Lower leg skin (tissue), 4 donors: ENCODE data around the gene ISG15. TPM values are rescaled to one million over a fixed set of nuclear protein-coding genes. Genes with fewer than 3 reads are reported as not detected.

Experiments used
- DNase-seq, 2 donors: peaks; one replicate each; pipeline ENCODE4 v3.0.0-alpha.2; 2019; ENCODE audit warnings: low spot score in 2 of 2
- H3K4me3 ChIP-seq: fragments of 200-600 bp; sonication (generic); 2 replicates; pipeline ENCODE4 v1.5.1; 2017; ENCODE audit warnings: mild to moderate bottlenecking, low read depth; ENCODE audit not compliant: poor library complexity, severe bottlenecking
- POLR2A ChIP-seq, 2 donors: fragments of 450-650 bp; IDR thresholded peaks; one replicate each; pipeline ENCODE4 v1.6.1; 2016 to 2017; ENCODE audit warnings: antibody characterized with exemption in 2 of 2, mild to moderate bottlenecking in 1 of 2, moderate library complexity in 1 of 2
- WGBS, 2 donors: methylation state at CpG; one replicate each; pipeline ENCODE4 v1.1.5; 2018; 5-methylcytosine and 5-hydroxymethylcytosine counted together
- intact Hi-C: fragments of 100-400 bp; cut with DNase I; formaldehyde crosslinking; loops from one replicate; pipeline ENCODE4 v1.15.0; 2023; ENCODE audit warnings: low total_unique reads
- total RNA-seq, 4 donors: library from RNA; depleted of rRNA; stranded (reverse); fragments of >200 nt; gene quantifications; one replicate each; pipeline ENCODE4 v1.1.0, GENCODE V29; 2016
- TF ChIP-seq, protein P1 (sequence below), 3 donors: fragments of 450-650 bp; IDR thresholded peaks; one replicate each; pipeline ENCODE4 v1.5.1; 2016; ENCODE audit warnings: antibody characterized with exemption in 3 of 3, mild to moderate bottlenecking in 3 of 3, moderate library complexity in 2 of 3

ISG15 gene
- total RNA-seq, 4 donors from 2014 or later: 3.6 to 12.9 (median 6.0) TPM

DNA sequence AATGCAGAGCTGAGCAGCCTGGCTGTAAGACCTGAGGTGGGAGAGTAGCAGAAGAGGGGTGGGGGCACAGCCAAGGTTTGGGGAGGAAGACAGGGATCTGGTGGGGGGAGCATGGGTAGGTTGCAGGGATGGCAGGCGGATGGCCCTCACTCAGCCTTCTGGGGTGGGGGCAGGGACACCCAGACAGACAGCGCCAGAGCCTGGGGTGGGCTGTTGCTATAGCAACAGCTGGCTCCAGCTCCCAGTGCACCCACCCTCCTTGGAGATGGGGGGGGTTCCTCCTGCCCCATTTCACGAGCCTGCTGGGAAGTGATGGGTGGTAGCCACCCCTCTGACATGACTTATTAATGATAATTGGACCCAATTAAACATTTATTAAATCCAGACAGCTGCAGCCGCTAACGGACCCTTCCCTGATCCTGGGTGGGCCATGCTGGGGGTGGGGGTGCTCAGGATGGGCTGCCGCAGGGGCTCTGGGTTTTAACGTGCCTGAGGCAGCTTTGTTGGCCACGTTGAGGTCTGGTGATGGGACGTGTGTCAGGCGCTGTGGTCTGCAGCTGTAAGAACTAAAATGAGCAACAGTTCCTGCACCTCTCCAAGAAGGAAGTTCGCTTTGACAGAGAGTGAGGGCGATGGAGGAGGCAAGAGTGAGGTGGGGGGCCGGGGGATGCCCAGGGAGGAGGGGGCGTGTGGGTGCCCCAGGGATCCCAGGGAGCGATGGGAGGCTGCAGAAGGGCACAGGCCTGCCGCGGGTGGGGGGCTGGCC lies 26.0 kb downstream of the ISG15 start:
- H3K4me3 ChIP-seq: no peak overlapping the region
- WGBS, 2 donors: 47 to 54% methylated on average over 16 to 17 of the region's 17 CpGs
- intact Hi-C loops: no loop called here
- no peak for DNase-seq
- TF ChIP-seq POLR2A (IDR thresholded peaks at IDR 0.05): no peak
- TF ChIP-seq, protein P1, sequence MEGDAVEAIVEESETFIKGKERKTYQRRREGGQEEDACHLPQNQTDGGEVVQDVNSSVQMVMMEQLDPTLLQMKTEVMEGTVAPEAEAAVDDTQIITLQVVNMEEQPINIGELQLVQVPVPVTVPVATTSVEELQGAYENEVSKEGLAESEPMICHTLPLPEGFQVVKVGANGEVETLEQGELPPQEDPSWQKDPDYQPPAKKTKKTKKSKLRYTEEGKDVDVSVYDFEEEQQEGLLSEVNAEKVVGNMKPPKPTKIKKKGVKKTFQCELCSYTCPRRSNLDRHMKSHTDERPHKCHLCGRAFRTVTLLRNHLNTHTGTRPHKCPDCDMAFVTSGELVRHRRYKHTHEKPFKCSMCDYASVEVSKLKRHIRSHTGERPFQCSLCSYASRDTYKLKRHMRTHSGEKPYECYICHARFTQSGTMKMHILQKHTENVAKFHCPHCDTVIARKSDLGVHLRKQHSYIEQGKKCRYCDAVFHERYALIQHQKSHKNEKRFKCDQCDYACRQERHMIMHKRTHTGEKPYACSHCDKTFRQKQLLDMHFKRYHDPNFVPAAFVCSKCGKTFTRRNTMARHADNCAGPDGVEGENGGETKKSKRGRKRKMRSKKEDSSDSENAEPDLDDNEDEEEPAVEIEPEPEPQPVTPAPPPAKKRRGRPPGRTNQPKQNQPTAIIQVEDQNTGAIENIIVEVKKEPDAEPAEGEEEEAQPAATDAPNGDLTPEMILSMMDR (IDR thresholded peaks at IDR 0.05): no peak

DNA sequence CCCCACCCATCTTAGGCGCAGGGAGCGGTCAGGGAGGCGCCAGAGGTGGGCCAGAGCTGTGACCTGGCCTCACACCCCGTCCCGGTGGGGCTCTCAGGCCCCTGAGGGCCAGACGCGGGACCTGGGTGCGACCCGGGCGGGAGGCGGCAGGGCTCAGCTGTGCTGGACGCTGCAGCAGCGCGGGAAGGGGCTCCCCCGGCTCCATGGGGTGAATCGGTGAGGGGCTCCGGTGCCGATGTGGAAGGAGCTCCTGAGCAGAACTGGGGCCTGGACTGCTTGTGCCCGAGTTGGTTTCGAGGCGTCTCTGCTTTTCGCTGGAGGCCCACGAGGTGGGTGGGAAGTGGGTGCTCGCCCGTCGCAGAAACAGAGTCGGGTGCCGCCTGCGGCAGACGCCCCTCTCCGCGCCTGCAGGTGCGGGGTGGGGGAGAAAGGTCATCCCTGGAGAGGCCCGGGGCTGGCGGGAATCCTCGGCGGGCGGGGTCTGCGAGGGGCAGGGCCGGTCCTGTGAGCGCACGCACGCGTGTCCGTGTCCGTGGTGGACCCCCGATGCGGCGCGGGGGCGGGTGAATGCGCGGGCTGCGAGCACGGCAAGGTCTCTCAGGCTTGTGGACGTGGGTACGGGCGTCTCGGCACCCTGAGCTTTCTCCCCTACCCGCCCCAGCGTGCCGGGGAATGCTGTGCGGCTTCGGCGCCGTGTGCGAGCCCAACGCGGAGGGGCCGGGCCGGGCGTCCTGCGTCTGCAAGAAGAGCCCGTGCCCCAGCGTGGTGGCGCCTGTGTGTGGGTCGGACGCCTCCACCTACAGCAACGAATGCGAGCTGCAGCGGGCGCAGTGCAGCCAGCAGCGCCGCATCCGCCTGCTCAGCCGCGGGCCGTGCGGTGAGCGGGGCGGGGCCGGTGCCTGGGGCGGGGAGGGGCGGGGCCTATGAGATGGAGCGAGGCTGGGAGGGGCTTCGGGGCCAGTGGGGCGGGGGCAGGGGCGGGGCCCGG lies 27.0 kb downstream of the ISG15 start:
- WGBS, 2 donors: 10 to 17% methylated on average over 51 to 78 of the region's 99 CpGs
- DNase-seq: no peak
- intact Hi-C loops: no loop called here

DNA sequence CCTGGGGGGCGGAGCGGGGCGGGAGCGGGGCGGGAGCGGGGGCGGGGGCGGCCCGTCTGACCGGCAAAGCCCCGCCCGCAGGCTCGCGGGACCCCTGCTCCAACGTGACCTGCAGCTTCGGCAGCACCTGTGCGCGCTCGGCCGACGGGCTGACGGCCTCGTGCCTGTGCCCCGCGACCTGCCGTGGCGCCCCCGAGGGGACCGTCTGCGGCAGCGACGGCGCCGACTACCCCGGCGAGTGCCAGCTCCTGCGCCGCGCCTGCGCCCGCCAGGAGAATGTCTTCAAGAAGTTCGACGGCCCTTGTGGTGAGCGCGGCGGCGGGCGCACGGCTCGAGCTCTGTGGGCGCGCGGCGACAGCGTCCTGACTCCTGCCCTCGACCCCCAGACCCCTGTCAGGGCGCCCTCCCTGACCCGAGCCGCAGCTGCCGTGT lies 27.8 kb downstream of the ISG15 start:
- no peak for TF ChIP-seq POLR2A (IDR thresholded peaks at IDR 0.05)
- TF ChIP-seq, protein P1 (IDR thresholded peaks at IDR 0.05): no peak
- H3K4me3 ChIP-seq: no peak overlapping the region
- no peak for DNase-seq
- intact Hi-C loops: no loop called here
- WGBS, 2 donors: 73 to 82% methylated on average over 22 to 31 of the region's 60 CpGs

More for the DNA sequence above, 27.0 kb downstream of the ISG15 start:
- TF ChIP-seq, protein P1 (IDR thresholded peaks at IDR 0.05): no peak
- no peak for TF ChIP-seq POLR2A (IDR thresholded peaks at IDR 0.05)
- no peak overlapping the region for H3K4me3 ChIP-seq

DNA sequence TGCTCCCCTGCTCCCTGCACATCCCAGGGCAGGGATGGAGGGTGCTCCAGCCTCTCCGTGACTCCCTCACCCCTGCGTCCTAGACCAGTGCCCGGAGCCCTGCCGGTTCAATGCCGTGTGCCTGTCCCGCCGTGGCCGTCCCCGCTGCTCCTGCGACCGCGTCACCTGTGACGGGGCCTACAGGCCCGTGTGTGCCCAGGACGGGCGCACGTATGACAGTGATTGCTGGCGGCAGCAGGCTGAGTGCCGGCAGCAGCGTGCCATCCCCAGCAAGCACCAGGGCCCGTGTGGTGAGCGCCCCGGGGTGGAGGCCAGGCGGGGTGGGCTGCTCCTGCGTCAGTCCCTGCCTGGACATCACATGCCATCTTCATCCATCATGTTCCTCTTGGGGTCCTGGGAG lies 28.6 kb downstream of the ISG15 start:
- 92% methylated on average over 24 to 25 of the region's 25 CpGs for WGBS, 2 donors
- TF ChIP-seq POLR2A (IDR thresholded peaks at IDR 0.05): no peak
- TF ChIP-seq, protein P1 (IDR thresholded peaks at IDR 0.05): no peak
- no peak overlapping the region for H3K4me3 ChIP-seq
- intact Hi-C loops: no loop called here
- no peak for DNase-seq

DNA sequence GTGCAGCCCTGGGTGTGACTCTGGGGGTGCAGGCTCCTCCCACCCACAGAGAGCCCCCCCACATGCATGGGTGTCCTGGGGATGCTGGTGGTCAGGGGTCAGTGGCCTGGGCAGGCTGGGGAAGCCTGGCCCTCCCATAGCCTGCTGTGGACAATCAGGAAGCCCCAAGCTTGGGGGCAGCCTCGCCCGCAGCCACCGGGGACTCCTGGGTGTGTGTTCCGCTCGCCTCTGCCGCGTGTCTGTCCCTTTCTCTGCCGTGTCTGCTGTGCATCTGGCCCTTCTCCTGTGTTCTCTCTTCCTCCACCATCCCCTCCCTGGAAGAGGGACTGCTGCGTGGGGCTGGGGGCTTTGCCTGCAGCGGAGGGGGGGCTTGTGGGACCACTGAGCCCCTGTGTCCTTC lies 29.5 kb downstream of the ISG15 start:
- no peak for DNase-seq
- no peak overlapping the region for H3K4me3 ChIP-seq
- whole genome bisulfite sequencing, 2 donors: 83 to 87% methylated on average over 10 of the region's 10 CpGs
- TF ChIP-seq, protein P1 (IDR thresholded peaks at IDR 0.05): no peak
- TF ChIP-seq POLR2A (IDR thresholded peaks at IDR 0.05): no peak
- intact Hi-C loops: no loop called here
